ENCODE measurements around the gene PSAP. TPM values are rescaled to one million over a fixed set of nuclear protein-coding genes. Genes with fewer than 3 reads are reported as not detected.

The PSAP gene
- total RNA-seq, 2 donors from 2014 or later: 1,145 to 1,486 TPM

GRCh38 chr10:71821909-71822763 lies 28.9 kb downstream of the PSAP start:
- H3K4me1 ChIP-seq: peaks cover 0 to 21% of the 10 kb centered on the region in 2 donors
- H3K27me3 ChIP-seq: no peaks in the 10 kb centered on the region
- H3K36me3 ChIP-seq: peaks cover 100% of the 10 kb centered on the region

DNA sequence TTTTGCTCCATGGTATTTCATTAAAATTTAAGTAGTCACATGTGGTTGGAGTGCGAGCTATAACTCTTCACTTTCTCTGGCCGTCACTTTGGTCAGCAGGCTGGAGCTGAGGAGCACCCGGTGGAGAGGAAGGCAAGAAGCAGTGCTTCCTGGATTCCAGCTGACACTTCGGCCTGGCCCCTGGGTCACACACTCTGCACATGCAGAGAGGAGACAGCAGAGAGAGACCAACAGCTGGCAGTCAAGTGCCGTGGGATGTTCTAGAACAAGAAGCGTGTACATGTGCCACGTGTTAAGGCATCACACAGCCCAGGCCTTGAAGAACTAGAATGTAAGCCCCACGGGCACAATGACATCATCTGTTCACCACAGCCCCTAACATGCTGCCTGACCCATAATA lies 30.1 kb downstream of the PSAP start:
- TF ChIP-seq, protein P1, sequence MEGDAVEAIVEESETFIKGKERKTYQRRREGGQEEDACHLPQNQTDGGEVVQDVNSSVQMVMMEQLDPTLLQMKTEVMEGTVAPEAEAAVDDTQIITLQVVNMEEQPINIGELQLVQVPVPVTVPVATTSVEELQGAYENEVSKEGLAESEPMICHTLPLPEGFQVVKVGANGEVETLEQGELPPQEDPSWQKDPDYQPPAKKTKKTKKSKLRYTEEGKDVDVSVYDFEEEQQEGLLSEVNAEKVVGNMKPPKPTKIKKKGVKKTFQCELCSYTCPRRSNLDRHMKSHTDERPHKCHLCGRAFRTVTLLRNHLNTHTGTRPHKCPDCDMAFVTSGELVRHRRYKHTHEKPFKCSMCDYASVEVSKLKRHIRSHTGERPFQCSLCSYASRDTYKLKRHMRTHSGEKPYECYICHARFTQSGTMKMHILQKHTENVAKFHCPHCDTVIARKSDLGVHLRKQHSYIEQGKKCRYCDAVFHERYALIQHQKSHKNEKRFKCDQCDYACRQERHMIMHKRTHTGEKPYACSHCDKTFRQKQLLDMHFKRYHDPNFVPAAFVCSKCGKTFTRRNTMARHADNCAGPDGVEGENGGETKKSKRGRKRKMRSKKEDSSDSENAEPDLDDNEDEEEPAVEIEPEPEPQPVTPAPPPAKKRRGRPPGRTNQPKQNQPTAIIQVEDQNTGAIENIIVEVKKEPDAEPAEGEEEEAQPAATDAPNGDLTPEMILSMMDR (IDR thresholded peaks at IDR 0.05): no peak

More at GRCh38 chr10:71821909-71822763, 28.9 kb downstream of the PSAP start:
- H3K4me3 ChIP-seq: no peak overlapping the region
- no peak overlapping the region for H3K27ac ChIP-seq
- TF ChIP-seq, protein P1 (IDR thresholded peaks at IDR 0.05): no peak
- no peaks in the 10 kb centered on the region for H3K9me3 ChIP-seq
- DNase-seq (ENCODE audit: low spot score): no peak

DNA sequence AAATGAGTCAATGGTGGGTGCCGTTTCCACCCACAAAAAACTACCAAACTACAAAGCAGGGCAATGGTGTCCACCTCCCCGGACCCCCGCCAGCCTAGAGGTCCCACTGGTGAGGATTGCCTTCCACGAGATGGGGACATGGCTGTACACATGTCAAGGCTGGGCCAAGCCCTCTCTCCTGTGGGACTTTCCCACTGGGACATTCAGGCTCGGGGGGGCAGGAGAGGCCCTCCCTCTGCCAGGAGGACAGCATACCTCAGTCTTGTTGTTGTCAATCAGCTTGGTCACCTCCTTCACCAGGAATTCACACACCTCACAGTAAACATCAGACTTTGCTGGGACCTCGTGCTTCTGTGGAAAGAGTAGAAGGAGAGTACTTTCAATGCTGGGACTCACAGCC lies 31.1 kb downstream of the PSAP start:
- no peaks in the 10 kb centered on the region for H3K9me3 ChIP-seq
- TF ChIP-seq, protein P1 (IDR thresholded peaks at IDR 0.05): no peak
- H3K4me3 ChIP-seq: no peak overlapping the region
- H3K27ac ChIP-seq: no peak overlapping the region
- peaks cover 0 to 36% of the 10 kb centered on the region in 2 donors for H3K4me1 ChIP-seq
- no peaks in the 10 kb centered on the region for H3K27me3 ChIP-seq
- peaks cover 100% of the 10 kb centered on the region for H3K36me3 ChIP-seq
- no peak for DNase-seq (ENCODE audit: low spot score)

More for the DNA sequence above, 30.1 kb downstream of the PSAP start:
- DNase-seq (ENCODE audit: low spot score): no peak
- no peaks in the 10 kb centered on the region for H3K9me3 ChIP-seq
- no peak overlapping the region for H3K27ac ChIP-seq
- H3K27me3 ChIP-seq: no peaks in the 10 kb centered on the region
- peaks cover 100% of the 10 kb centered on the region for H3K36me3 ChIP-seq
- H3K4me1 ChIP-seq: peaks cover 0 to 33% of the 10 kb centered on the region in 2 donors
- no peak overlapping the region for H3K4me3 ChIP-seq

GRCh38 chr10:71819441-71819861 lies 31.6 kb downstream of the PSAP start:
- H3K9me3 ChIP-seq: no peaks in the 10 kb centered on the region
- H3K4me1 ChIP-seq: peaks cover 0 to 36% of the 10 kb centered on the region in 2 donors
- TF ChIP-seq, protein P1 (IDR thresholded peaks at IDR 0.05): no peak
- no peak overlapping the region for H3K27ac ChIP-seq
- H3K36me3 ChIP-seq: peaks cover 97% of the 10 kb centered on the region
- H3K4me3 ChIP-seq: no peak overlapping the region
- H3K27me3 ChIP-seq: no peaks in the 10 kb centered on the region
- no peak for DNase-seq (ENCODE audit: low spot score)

GRCh38 chr10:71818674-71819260 lies 32.3 kb downstream of the PSAP start:
- Histone ChIP-seq H3K4me1 (peaks cover 0 to 36% of the 10 kb centered on the region in 2 donors), H3K9me3 (no peaks in the 10 kb centered on the region), H3K36me3 (peaks cover 90% of the 10 kb centered on the region), H3K4me3 (no peak overlapping the region), H3K27ac (peak overlapping the region; percentile 61 to 66), H3K27me3 (no peaks in the 10 kb centered on the region)
- TF ChIP-seq, protein P1 (IDR thresholded peaks at IDR 0.05): no peak
- no peak for DNase-seq (ENCODE audit: low spot score)

Measured in right atrium auricular region (tissue), 2 donors.